ENCODE data around the gene TMA7B. TPM values are rescaled to one million over a fixed set of nuclear protein-coding genes. Genes with fewer than 3 reads are reported as not detected.

TMA7B gene
- total RNA-seq, 2 experiments from 2014 or later, result 3.7 to 4.3 TPM

DNA sequence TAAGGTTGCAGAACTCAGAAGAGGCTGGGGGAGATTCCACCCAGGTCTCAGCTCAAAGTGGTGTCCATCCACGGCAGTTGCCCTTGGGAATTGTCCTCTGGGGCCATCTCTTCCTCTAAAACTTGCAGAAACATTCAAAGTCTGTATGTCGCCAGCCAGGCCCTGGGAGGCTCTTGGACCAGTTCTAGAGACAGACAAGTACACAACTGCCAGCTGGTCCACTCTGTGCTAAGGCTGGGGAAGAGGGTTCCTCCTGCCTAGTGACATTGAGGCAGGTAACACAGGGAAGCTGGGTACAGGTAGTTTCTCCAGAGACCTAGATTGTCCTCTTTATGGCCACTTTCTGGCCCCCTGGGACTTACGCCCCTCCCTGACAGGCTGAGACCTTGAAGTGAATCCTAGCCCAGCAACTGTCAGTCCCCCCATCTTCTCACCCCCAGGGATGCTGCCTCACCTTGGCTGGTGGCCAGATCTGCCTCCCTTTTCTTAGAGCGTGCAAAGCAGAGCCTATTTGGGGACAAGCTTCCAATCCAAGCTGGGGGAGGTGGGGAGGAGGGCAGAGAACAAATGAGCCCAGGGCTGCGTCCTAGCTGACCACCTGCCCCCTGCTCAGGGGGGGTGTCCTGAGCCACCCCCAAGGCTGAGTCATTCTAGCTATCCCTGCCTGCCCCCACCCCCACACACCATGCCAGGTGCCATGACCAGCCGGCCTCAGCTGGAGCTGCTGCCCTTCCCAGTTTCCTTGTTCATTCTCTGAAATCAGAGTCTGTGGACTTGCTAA, 42.9 kb downstream of the TMA7B start:
- Mint-ChIP-seq H3K4me3 (no peak overlapping the region), H3K9me3 (no peaks in the 10 kb centered on the region), H3K4me1 (no peaks in the 10 kb centered on the region), H3K27ac (no peak overlapping the region), H3K27me3 (peaks cover 39% of the 10 kb centered on the region), H3K36me3 (ENCODE audit: low read depth) (no peaks in the 10 kb centered on the region)
- CTCF ChIA-PET, result interaction anchor here (0.6 to 1.9 kb wide), 2 partner anchors 16 to 20 kb away, joined by 4 read pairs; no protein-coding TSS in a partner anchor
- POLR2A ChIA-PET, result no interaction called here
- DNase-seq, result no peak

- H3K36me3 Mint-ChIP-seq (ENCODE audit: low read depth), result no peaks in the 10 kb centered on the region
These were observed 44.6 kb downstream of the TMA7B start for GRCh38 chr22:40004836-40005235.

GRCh38 chr22:40006641-40007040, 46.4 kb downstream of the TMA7B start:
- Mint-ChIP-seq H3K27me3 (peaks cover 45% of the 10 kb centered on the region), H3K9me3 (no peaks in the 10 kb centered on the region), H3K4me3 (no peak overlapping the region), H3K36me3 (ENCODE audit: low read depth) (no peaks in the 10 kb centered on the region), H3K27ac (no peak overlapping the region), H3K4me1 (peaks cover 6% of the 10 kb centered on the region)
- DNase-seq, result no peak
- CTCF ChIA-PET, result interaction anchor here (2.0 kb wide), 1 partner anchor 18 kb away, joined by 8 read pairs; no protein-coding TSS in a partner anchor
- POLR2A ChIA-PET, result no interaction called here

More at GRCh38 chr22:40004836-40005235, 44.6 kb downstream of the TMA7B start:
- H3K9me3 Mint-ChIP-seq, result no peaks in the 10 kb centered on the region
- peaks cover 52% of the 10 kb centered on the region for H3K27me3 Mint-ChIP-seq
- peaks cover 6% of the 10 kb centered on the region for H3K4me1 Mint-ChIP-seq
- DNase-seq, result no peak
- POLR2A ChIA-PET, result no interaction called here
- CTCF ChIA-PET, result interaction anchor here (0.7 to 2.0 kb wide), 4 partner anchors 18 to 470 kb away, joined by 4 to 8 read pairs (median 5); no protein-coding TSS in a partner anchor
- no peak overlapping the region for H3K27ac Mint-ChIP-seq
- no peak overlapping the region for H3K4me3 Mint-ChIP-seq

DNA sequence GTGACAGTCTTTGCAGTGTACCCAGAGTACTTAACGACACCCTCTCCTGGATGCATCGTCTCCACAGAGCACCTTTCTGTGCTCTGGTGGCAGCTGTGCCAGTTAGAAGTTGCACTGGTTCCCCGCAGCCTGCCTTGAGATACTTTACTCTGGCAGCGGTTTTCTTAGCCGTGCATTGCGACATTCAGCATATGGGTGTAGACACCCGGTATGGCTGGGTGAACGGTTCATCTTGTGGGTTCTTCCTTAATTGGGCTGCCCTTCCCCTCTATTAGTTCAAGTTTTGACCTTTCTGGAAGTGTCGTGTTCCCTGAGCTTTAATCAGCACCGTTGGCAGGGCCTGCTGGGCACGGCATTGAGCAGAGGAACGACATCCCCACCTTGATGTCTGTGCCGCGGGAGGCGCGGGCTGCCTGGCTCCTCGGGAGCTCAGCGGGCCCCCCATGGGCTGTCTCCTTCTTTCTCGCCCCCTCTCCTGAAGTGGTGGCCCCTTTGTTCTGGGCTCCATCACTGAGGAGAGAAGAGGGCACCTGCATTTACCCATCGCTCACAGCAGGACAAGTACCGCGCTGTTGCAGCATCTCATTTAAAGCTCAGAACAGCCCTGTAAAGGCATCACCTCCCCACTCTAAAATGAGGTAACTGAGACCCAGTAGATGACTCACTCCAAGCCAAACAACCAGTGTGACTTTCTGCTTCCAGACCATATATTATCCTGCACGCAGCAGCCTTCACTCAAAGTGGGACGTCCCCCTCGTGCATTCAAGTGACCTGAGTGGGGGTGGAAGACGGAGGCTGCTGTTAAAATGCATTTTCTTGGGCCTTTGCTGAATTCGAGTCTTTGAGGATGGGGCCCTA, 47.9 kb downstream of the TMA7B start:
- H3K9me3 Mint-ChIP-seq, result no peaks in the 10 kb centered on the region
- H3K4me3 Mint-ChIP-seq, result no peak overlapping the region
- POLR2A ChIA-PET, result no interaction called here
- H3K27ac Mint-ChIP-seq, result no peak overlapping the region
- no peak for DNase-seq
- H3K27me3 Mint-ChIP-seq, result peaks cover 45% of the 10 kb centered on the region
- CTCF ChIA-PET, result no interaction called here
- H3K36me3 Mint-ChIP-seq (ENCODE audit: low read depth), result no peaks in the 10 kb centered on the region
- peaks cover 6% of the 10 kb centered on the region for H3K4me1 Mint-ChIP-seq

DNA sequence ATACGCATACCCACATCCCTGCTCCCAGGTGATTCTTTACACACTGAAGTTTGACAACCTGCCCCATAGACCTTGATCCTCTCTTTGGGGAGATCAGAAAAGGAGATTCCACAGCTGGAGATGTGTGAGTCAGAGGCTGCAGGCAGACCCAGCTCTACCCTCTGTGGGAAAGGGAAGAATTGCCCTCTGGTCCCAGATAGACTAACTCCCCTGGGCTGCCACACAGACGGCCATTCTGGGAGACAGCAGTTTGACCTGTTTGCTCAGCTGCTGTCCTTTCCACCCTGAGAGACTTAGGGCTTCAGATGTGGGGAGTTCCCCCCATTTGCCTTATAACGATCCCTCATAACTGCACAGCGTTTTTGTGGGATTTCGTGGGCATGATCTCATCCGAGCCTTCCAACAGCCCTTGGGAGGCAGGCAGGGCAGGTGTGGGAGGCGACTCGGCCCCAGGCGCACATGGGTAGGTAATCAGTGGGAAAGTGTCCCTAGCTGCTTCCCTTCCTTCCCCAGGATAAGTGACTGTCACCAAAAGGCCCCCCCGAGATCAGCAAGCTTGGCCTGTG, 48.6 kb downstream of the TMA7B start:
- CTCF ChIA-PET, result interaction anchor here (0.6 to 1.5 kb wide), 2 partner anchors 15 to 475 kb away, joined by 3 read pairs; no protein-coding TSS in a partner anchor
- Mint-ChIP-seq H3K4me3 (no peak overlapping the region), H3K4me1 (peaks cover 6% of the 10 kb centered on the region), H3K36me3 (ENCODE audit: low read depth) (no peaks in the 10 kb centered on the region), H3K9me3 (no peaks in the 10 kb centered on the region), H3K27me3 (peaks cover 49% of the 10 kb centered on the region), H3K27ac (no peak overlapping the region)
- POLR2A ChIA-PET, result interaction anchor here (1.4 kb wide), 1 partner anchor 35 kb away, joined by 4 read pairs; no protein-coding TSS in a partner anchor
- DNase-seq, result no peak

DNA sequence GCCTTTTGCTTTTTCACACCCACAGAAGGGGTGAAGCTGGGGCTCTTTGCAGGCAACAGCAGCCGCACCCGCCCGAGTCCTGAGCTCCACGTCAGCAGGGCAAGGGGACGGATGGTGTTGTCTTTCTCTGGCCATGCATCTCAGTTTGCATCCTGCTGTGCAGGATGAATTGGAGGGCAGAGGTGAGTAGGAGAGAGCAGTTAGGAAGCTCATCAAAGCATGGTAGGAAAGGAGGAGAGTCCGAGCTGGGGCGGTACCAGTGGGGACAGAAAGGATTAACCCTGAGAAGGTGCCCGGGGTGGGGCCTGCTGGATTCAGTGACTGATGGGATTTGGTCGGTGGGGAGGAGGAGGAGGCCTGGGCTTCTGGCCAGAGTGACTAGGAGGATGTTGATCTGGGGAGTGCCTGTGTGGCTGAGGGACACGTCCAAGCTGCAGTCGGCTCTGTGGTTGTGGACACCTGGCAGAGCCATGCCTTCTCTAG, 49.1 kb downstream of the TMA7B start:
- peaks cover 6% of the 10 kb centered on the region for H3K4me1 Mint-ChIP-seq
- H3K36me3 Mint-ChIP-seq (ENCODE audit: low read depth), result no peaks in the 10 kb centered on the region
- H3K9me3 Mint-ChIP-seq, result no peaks in the 10 kb centered on the region
- no peak overlapping the region for H3K27ac Mint-ChIP-seq
- ChIA-PET CTCF (interaction anchor here (0.6 to 1.7 kb wide), 5 partner anchors 9 to 480 kb away, joined by 3 to 7 read pairs (median 4); no protein-coding TSS in a partner anchor), POLR2A (interaction anchor here (1.4 kb wide), 1 partner anchor 35 kb away, joined by 4 read pairs; no protein-coding TSS in a partner anchor)
- H3K4me3 Mint-ChIP-seq, result no peak overlapping the region
- peaks cover 47% of the 10 kb centered on the region for H3K27me3 Mint-ChIP-seq
- DNase-seq, result no peak

DNA sequence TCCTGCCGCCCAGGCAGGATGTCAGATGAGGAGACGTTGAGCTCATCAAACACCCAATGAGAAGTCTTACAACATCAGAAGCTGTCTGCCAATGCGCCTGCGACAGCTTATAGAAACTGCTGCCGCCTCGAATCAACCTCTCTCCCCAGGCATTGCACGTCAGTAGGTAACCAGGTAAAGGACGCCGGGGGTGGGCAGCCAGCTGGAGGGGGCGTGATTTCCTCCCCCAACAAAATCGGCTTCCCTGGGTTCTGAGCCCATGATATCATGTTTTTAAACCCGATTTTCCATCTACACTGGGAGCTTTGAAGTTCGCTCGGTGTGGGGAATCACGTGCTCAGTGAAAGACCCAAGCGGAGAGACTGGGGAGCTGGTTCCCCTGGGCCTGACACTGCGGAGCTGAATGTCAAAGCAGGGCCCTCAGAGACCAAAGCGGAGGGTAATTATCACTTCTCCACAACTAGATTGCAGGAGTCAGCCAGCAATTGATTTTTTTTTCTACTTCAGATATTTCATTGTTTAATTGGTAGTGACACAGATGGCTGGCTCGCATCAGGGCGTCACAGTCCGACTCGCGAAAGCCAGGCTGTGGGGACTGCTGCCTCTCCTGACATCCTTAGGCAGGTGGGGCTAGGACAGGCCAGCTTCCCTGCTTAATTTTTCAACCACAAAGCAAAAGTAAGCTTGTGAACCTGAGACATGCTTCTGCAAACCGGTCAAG, 49.9 kb downstream of the TMA7B start:
- H3K9me3 Mint-ChIP-seq, result no peaks in the 10 kb centered on the region
- no peak overlapping the region for H3K4me3 Mint-ChIP-seq
- H3K36me3 Mint-ChIP-seq (ENCODE audit: low read depth), result no peaks in the 10 kb centered on the region
- H3K27ac Mint-ChIP-seq, result no peak overlapping the region
- ChIA-PET POLR2A (interaction anchor here (1.4 kb wide), 1 partner anchor 34 kb away, joined by 4 read pairs; no protein-coding TSS in a partner anchor), CTCF (interaction anchor here (1.2 to 1.7 kb wide), 4 partner anchors 10 to 481 kb away, joined by 3 to 7 read pairs (median 5); no protein-coding TSS in a partner anchor)
- peaks cover 49% of the 10 kb centered on the region for H3K27me3 Mint-ChIP-seq
- peaks cover 6% of the 10 kb centered on the region for H3K4me1 Mint-ChIP-seq
- DNase-seq, result no peak

GRCh38 chr22:40010746-40011145, 50.5 kb downstream of the TMA7B start:
- H3K27me3 Mint-ChIP-seq, result peaks cover 52% of the 10 kb centered on the region
- no peak overlapping the region for H3K27ac Mint-ChIP-seq
- DNase-seq, result no peak
- H3K9me3 Mint-ChIP-seq, result no peaks in the 10 kb centered on the region
- no peak overlapping the region for H3K4me3 Mint-ChIP-seq
- CTCF ChIA-PET, result interaction anchor here (1.2 to 1.7 kb wide), 3 partner anchors 10 to 482 kb away, joined by 4 to 7 read pairs (median 6); no protein-coding TSS in a partner anchor
- peaks cover 6% of the 10 kb centered on the region for H3K4me1 Mint-ChIP-seq
- H3K36me3 Mint-ChIP-seq (ENCODE audit: low read depth), result no peaks in the 10 kb centered on the region
- POLR2A ChIA-PET, result no interaction called here

Other genes with a start within 250 kb of the TMA7B start
- gene ENTHD1, start 66.6 kb upstream of the TMA7B start, total RNA-seq, result under 1 TPM in 1 of 2 experiments, not detected in 1; 0.13 TPM
- gene GRAP2, start 59.3 kb upstream of the TMA7B start, total RNA-seq, result 100 to 1,000 TPM; 108 to 111 TPM
- not detected for gene FAM83F, start 34.6 kb downstream of the TMA7B start, total RNA-seq
- 10 to 100 TPM; 51.0 to 55.0 TPM for gene TNRC6B, start 217.5 kb downstream of the TMA7B start, total RNA-seq